GM10266 (cell line): ENCODE data around the gene DHRS3.

Experiments used
- DNase-seq: peaks from one replicate; pipeline ENCODE4 v3.0.0; 2012; ENCODE audit errors: extremely low spot score
- CTCF ChIP-seq: IDR thresholded peaks from 2 replicates; pipeline ENCODE4 v1.5.1; 2012; ENCODE audit warnings: mild to moderate bottlenecking, low read depth; ENCODE audit not compliant: control insufficient read depth, insufficient read depth; ENCODE audit errors: missing control alignments

DHRS3 gene

DNA sequence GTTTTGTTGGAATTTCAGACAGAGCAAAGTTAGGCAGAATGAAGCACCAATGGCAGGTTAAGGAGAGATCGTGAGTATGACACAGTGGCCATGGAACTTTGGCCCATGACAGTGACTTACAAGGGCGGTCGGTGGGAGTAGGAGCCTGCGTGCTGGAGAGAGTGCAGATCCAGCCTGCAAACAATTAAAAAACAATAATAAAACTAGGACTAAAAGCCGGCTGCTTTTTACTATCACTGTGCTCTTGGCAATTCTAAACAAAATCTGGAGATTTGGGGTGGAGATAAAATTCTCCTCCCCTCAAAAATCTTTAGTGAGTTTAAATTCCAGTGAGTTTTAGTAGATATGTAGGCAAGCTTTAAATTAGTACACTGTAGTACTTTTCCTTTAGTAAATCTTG is 96.9 kb downstream of the DHRS3 start:
- no peak for DNase-seq
- no peak for TF ChIP-seq CTCF

GRCh38 chr1:12519693-12520364 is 98.2 kb downstream of the DHRS3 start:
- no peak for TF ChIP-seq CTCF
- DNase-seq, result no peak

DNA sequence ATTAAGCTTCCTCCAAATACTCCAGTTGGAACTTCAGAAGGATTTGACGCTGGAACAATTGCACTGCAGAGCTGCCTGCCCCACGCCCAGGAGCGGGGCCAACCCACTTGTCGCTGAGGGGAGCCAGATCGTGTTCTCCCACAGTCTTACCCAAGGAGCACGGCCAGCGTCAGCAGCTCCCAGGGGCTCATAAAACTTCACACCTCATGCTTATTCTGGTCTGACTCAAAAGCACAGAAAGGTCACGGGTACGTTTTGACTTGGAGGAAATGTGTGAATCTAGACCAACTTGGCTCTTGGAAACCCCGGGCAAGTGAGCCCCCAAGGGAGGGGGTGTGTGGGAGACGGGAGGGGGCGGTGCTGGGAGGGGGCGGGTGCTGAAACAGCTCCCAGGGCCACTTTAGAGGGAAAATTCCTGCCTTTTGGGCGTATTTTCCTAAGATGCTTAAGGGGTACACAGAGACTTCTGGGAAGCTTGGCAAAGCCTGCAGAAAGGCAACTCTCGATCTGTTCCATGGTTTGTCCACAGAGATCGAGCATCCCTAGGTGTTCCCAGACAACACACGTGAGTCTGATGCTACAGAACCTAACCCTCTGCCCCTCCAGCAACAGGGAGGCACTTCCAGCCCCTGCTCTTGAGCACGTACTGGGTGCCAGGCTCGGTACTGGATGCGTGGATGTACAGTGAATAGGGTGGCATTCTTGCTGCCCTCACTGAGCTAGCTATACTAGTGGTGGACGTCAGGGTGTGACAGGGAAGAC is 98.9 kb downstream of the DHRS3 start:
- no peak for DNase-seq
- TF ChIP-seq CTCF, result no peak
